Activated CD8-positive, alpha-beta memory T cell treated with anti-CD3 and anti-CD28 coated beads, Interleukin-2, amount 10 ng/mL, durations not matched to agents 7 days and 5 days (primary cell): ENCODE data around the gene PCDHGA4. TPM values are rescaled to one million over a fixed set of nuclear protein-coding genes. Genes with fewer than 3 reads are reported as not detected.
"Not testable (repeated sequence)": the region's sequence is repeated elsewhere in the genome, so short reads cannot be mapped to it uniquely, and the experiment has no call there.

Source experiments
- ATAC-seq: fragments of 150-1000 bp; cut with Tn5 transposase; one replicate; pipeline ENCODE4 v1.10.0; 2021; ENCODE audit warnings: moderate library complexity
- CTCF ChIA-PET: fragments of 350-600 bp; sonication (Branson Sonifier 250); formaldehyde crosslinking; loops from one replicate; lab custom pipeline; 2021; ENCODE audit warnings: antibody characterized with exemption; lab: Charles Lee
- DNase-seq: peaks from one replicate; pipeline ENCODE4 v3.0.0-alpha.2; 2020
- H3K27ac Mint-ChIP-seq: one replicate; pipeline ENCODE4 v1.8.0; 2021; ENCODE audit warnings: mild to moderate bottlenecking, mixed read lengths
- H3K27me3 Mint-ChIP-seq: one replicate; pipeline ENCODE4 v1.8.0; 2021; ENCODE audit warnings: mixed read lengths
- H3K36me3 Mint-ChIP-seq: one replicate; pipeline ENCODE4 v1.8.0; 2021; ENCODE audit warnings: mild to moderate bottlenecking, mixed read lengths
- H3K4me1 Mint-ChIP-seq: one replicate; pipeline ENCODE4 v1.8.0; 2021; ENCODE audit warnings: mixed read lengths
- H3K4me3 Mint-ChIP-seq: one replicate; pipeline ENCODE4 v1.8.0; 2021; ENCODE audit warnings: mild to moderate bottlenecking, moderate library complexity, mixed read lengths
- H3K9me3 Mint-ChIP-seq: one replicate; pipeline ENCODE4 v1.8.0; 2022; ENCODE audit warnings: low read depth, mixed read lengths
- total RNA-seq, 2 experiments: library from RNA; stranded (reverse); gene quantifications; one replicate each; pipeline ENCODE4 v1.2.3, GENCODE V29; 2021

The PCDHGA4 gene
- total RNA-seq, 2 experiments from 2014 or later, result 0.20 TPM; not detected in 1

GRCh38 chr5:141397756-141398551 lies 43.1 kb downstream of the PCDHGA4 start, which contains the start of gene PCDHGB5:
TSS of gene PCDHGB5 (plus strand) at chr5:141397947. CDS start at chr5:141398128, 181 bp downstream.
- H3K4me3 Mint-ChIP-seq, H3K9me3 Mint-ChIP-seq, H3K36me3 Mint-ChIP-seq, H3K4me1 Mint-ChIP-seq, ATAC-seq, H3K27ac Mint-ChIP-seq: not testable (repeated sequence)
- DNase-seq, result peak; percentile 52
- peaks cover 48% of the 10 kb centered on the region for H3K27me3 Mint-ChIP-seq
- CTCF ChIA-PET, result interaction anchor here (0.6 to 2.9 kb wide), 11 partner anchors 8 to 828 kb away, joined by 3 to 7 read pairs (median 4); partner anchors contain the start of genes PCDHGA10, PCDHGA11, PCDHGA12 and PCDHGA3

DNA sequence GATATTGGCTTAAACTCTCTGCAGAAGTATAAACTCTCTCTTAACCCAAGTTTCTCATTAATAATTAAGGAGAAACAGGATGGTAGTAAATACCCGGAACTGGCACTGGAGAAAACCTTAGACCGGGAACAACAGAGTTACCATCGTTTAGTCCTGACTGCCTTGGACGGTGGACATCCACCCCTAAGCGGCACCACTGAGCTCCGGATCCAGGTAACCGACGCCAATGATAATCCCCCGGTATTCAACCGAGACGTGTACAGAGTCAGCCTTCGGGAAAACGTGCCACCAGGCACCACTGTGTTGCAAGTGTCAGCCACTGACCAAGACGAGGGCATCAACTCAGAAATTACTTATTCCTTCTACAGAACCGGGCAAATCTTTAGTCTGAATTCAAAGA lies 43.8 kb downstream of the PCDHGA4 start:
- Mint-ChIP-seq H3K4me3 (no peak overlapping the region), H3K27ac (no peak overlapping the region), H3K4me1 (no peaks in the 10 kb centered on the region), H3K27me3 (peaks cover 55% of the 10 kb centered on the region), H3K9me3 (peaks cover 5% of the 10 kb centered on the region), H3K36me3 (peaks cover 7% of the 10 kb centered on the region)
- ATAC-seq (no peak), DNase-seq (no peak)
- CTCF ChIA-PET, result interaction anchor here (0.6 to 1.8 kb wide), 3 partner anchors 7 to 828 kb away, joined by 3 to 5 read pairs (median 5); partner anchors contain the start of gene PCDHGA12

GRCh38 chr5:141399555-141400258 lies 44.9 kb downstream of the PCDHGA4 start:
- Mint-ChIP-seq H3K36me3 (peaks cover 7% of the 10 kb centered on the region), H3K27ac (no peak overlapping the region), H3K9me3 (peaks cover 5% of the 10 kb centered on the region), H3K27me3 (peaks cover 60% of the 10 kb centered on the region), H3K4me1 (no peaks in the 10 kb centered on the region), H3K4me3 (no peak overlapping the region)
- ATAC-seq (no peak), DNase-seq (no peak)
- CTCF ChIA-PET, result no interaction called here

GRCh38 chr5:141402553-141403243 lies 47.9 kb downstream of the PCDHGA4 start, which contains the start of gene PCDHGA9:
TSS of gene PCDHGA9 (plus strand) at chr5:141402778. CDS start at chr5:141402953, 175 bp downstream.
- Mint-ChIP-seq H3K4me3 (no peak within 1 kb of the TSS), H3K36me3 (peaks cover 5% of the 10 kb centered on the region), H3K9me3 (peaks cover 5% of the 10 kb centered on the region), H3K4me1 (no peaks in the 10 kb centered on the region), H3K27ac (no peak within 1 kb of the TSS), H3K27me3 (peaks cover 66% of the 10 kb centered on the region)
- ATAC-seq (no peak), DNase-seq (no peak)
- CTCF ChIA-PET, result interaction anchor here (1.4 to 1.8 kb wide), 6 partner anchors 10 to 111 kb away, joined by 3 to 4 read pairs (median 4); partner anchors contain the start of genes PCDHGA10, PCDHGA12 and PCDHGB3

GRCh38 chr5:141403387-141403786 lies 48.6 kb downstream of the PCDHGA4 start:
- Mint-ChIP-seq H3K4me3 (no peak overlapping the region), H3K27me3 (peaks cover 69% of the 10 kb centered on the region), H3K36me3 (peaks cover 5% of the 10 kb centered on the region), H3K27ac (no peak overlapping the region), H3K9me3 (peaks cover 7% of the 10 kb centered on the region), H3K4me1 (no peaks in the 10 kb centered on the region)
- ATAC-seq, result no peak
- CTCF ChIA-PET, result interaction anchor here (1.4 to 1.8 kb wide), 6 partner anchors 9 to 110 kb away, joined by 3 to 4 read pairs (median 4); partner anchors contain the start of genes PCDHGA10, PCDHGA12 and PCDHGB3
- no peak for DNase-seq

Other genes starting within 250 kb of the PCDHGA4 start
- gene PCDHB4, start 233.2 kb upstream of the PCDHGA4 start, total RNA-seq, result not detected
- not detected for gene PCDHB5, start 219.8 kb upstream of the PCDHGA4 start, total RNA-seq
- not detected for gene PCDHB6, start 205.0 kb upstream of the PCDHGA4 start, total RNA-seq
- not detected for gene PCDHB7, start 182.4 kb upstream of the PCDHGA4 start, total RNA-seq
- gene PCDHB8, start 177.2 kb upstream of the PCDHGA4 start, total RNA-seq, result not detected
- gene PCDHB16, start 172.6 kb upstream of the PCDHGA4 start, total RNA-seq, result not detected
- not detected for gene PCDHB9, start 167.9 kb upstream of the PCDHGA4 start, total RNA-seq
- not detected for gene PCDHB10, start 162.7 kb upstream of the PCDHGA4 start, total RNA-seq
- gene PCDHB11, start 155.4 kb upstream of the PCDHGA4 start, total RNA-seq, result not detected
- not detected for gene PCDHB12, start 146.3 kb upstream of the PCDHGA4 start, total RNA-seq
- gene PCDHB13, start 141.1 kb upstream of the PCDHGA4 start, total RNA-seq, result not detected
- gene PCDHB14, start 131.7 kb upstream of the PCDHGA4 start, total RNA-seq, result not detected
- gene PCDHB15, start 109.6 kb upstream of the PCDHGA4 start, total RNA-seq, result not detected
- gene SLC25A2, start 51.0 kb upstream of the PCDHGA4 start, total RNA-seq, result 1 to 10 TPM in 1 of 2 experiments, under 1 TPM in 1; 0.56 to 1.1 TPM
- gene TAF7, start 34.2 kb upstream of the PCDHGA4 start, total RNA-seq, result 10 to 100 TPM; 57.3 to 64.6 TPM
- gene PCDHGA1, start 24.5 kb upstream of the PCDHGA4 start, total RNA-seq, result not detected
- not detected for gene PCDHGA2, start 16.3 kb upstream of the PCDHGA4 start, total RNA-seq
- gene PCDHGA3, start 11.2 kb upstream of the PCDHGA4 start, total RNA-seq, result under 1 TPM in 1 of 2 experiments, not detected in 1; 0.15 TPM
- gene PCDHGB1, start 4.9 kb upstream of the PCDHGA4 start, total RNA-seq, result not detected
- under 1 TPM; 0.12 to 0.67 TPM for gene PCDHGB2, start 5.0 kb downstream of the PCDHGA4 start, total RNA-seq
- gene PCDHGA5, start 9.1 kb downstream of the PCDHGA4 start, total RNA-seq, result under 1 TPM; 0.09 to 0.12 TPM
- under 1 TPM; 0.09 to 0.41 TPM for gene PCDHGB3, start 15.2 kb downstream of the PCDHGA4 start, total RNA-seq
- under 1 TPM; 0.16 to 0.20 TPM for gene PCDHGA6, start 18.9 kb downstream of the PCDHGA4 start, total RNA-seq
- gene PCDHGA7, start 27.7 kb downstream of the PCDHGA4 start, total RNA-seq, result under 1 TPM in 1 of 2 experiments, not detected in 1; 0.07 TPM
- under 1 TPM; 0.07 to 0.09 TPM for gene PCDHGB4, start 32.7 kb downstream of the PCDHGA4 start, total RNA-seq
- gene PCDHGA8, start 37.6 kb downstream of the PCDHGA4 start, total RNA-seq, result not detected
- gene PCDHGB5, start 42.9 kb downstream of the PCDHGA4 start, total RNA-seq, result not detected
- gene PCDHGA9, start 47.8 kb downstream of the PCDHGA4 start, total RNA-seq, result not detected
- not detected for gene PCDHGB6, start 53.0 kb downstream of the PCDHGA4 start, total RNA-seq
- not detected for gene PCDHGA10, start 58.0 kb downstream of the PCDHGA4 start, total RNA-seq
- not detected for gene PCDHGB7, start 62.7 kb downstream of the PCDHGA4 start, total RNA-seq
- gene PCDHGA11, start 66.0 kb downstream of the PCDHGA4 start, total RNA-seq, result not detected
- under 1 TPM in 1 of 2 experiments, not detected in 1; 0.07 TPM for gene PCDHGA12, start 75.5 kb downstream of the PCDHGA4 start, total RNA-seq
- not detected for gene PCDHGC3, start 120.9 kb downstream of the PCDHGA4 start, total RNA-seq
- not detected for gene PCDHGC4, start 130.0 kb downstream of the PCDHGA4 start, total RNA-seq
- not detected for gene PCDHGC5, start 134.1 kb downstream of the PCDHGA4 start, total RNA-seq